AG04449 (cell line): Measurements from ENCODE around the gene ACE.

Source experiments
- CTCF ChIA-PET: fragments of 350-600 bp; formaldehyde crosslinking; extraction: SDS; loops from one replicate; lab custom pipeline; 2021; ENCODE audit warnings: antibody characterized with exemption; lab: Yijun Ruan, JAX
- POLR2A ChIA-PET: fragments of 400-600, 350-600 bp; formaldehyde crosslinking; extraction: SDS; loops from one replicate; lab custom pipeline; 2020; ENCODE audit warnings: antibody characterized with exemption, inconsistent platforms; lab: Yijun Ruan, JAX
- DNase-seq: peaks from one replicate; pipeline ENCODE4 v3.0.0-alpha.2; 2010; ENCODE audit warnings: low read depth, low spot score
- H3K4me3 ChIP-seq: 2 replicates; pipeline ENCODE4 v1.5.1; 2011; ENCODE audit warnings: low read depth, mild to moderate bottlenecking, control low read depth, low read length
- CTCF ChIP-seq: IDR thresholded peaks from one replicate; pipeline ENCODE4 v1.5.1; 2011; ENCODE audit warnings: mild to moderate bottlenecking, moderate library complexity, low read length, control low read depth, inconsistent platforms; ENCODE audit not compliant: insufficient read depth; ENCODE audit errors: missing control alignments

Gene ACE

GRCh38 chr17:63438092-63439051 lies 38.5 kb upstream of the ACE start:
- H3K4me3 ChIP-seq, result no peak overlapping the region
- CTCF ChIA-PET, result interaction anchor here (0.8 to 3.3 kb wide), 4 partner anchors 12 to 174 kb away, joined by 3 to 15 read pairs (median 6); no protein-coding TSS in a partner anchor
- POLR2A ChIA-PET, result no interaction called here
- TF ChIP-seq CTCF, result no peak
- no peak for DNase-seq

- H3K4me3 ChIP-seq, result no peak overlapping the region
- no peak for TF ChIP-seq CTCF
- CTCF ChIA-PET, result interaction anchor here (1.0 to 3.3 kb wide), 4 partner anchors 13 to 173 kb away, joined by 3 to 15 read pairs (median 7); no protein-coding TSS in a partner anchor
- DNase-seq, result no peak
- POLR2A ChIA-PET, result no interaction called here
Measured at GRCh38 chr17:63439687-63440086, 37.2 kb upstream of the ACE start.

- CTCF ChIA-PET, result interaction anchor here (1.0 to 3.3 kb wide), 4 partner anchors 13 to 172 kb away, joined by 3 to 15 read pairs (median 7); no protein-coding TSS in a partner anchor
- H3K4me3 ChIP-seq, result no peak overlapping the region
- POLR2A ChIA-PET, result no interaction called here
- no peak for DNase-seq
- no peak for TF ChIP-seq CTCF
Measured at GRCh38 chr17:63440127-63440769, 36.6 kb upstream of the ACE start.

GRCh38 chr17:63440770-63441335 lies 36.0 kb upstream of the ACE start:
- TF ChIP-seq CTCF, result no peak
- ChIA-PET POLR2A (no interaction called here), CTCF (interaction anchor here (0.8 to 3.3 kb wide), 4 partner anchors 12 to 171 kb away, joined by 3 to 15 read pairs (median 7); no protein-coding TSS in a partner anchor)
- no peak for DNase-seq
- H3K4me3 ChIP-seq, result no peak overlapping the region

- ChIA-PET POLR2A (no interaction called here), CTCF (interaction anchor here (0.8 to 3.3 kb wide), 3 partner anchors 11 to 37 kb away, joined by 3 to 15 read pairs (median 6); no protein-coding TSS in a partner anchor)
- no peak for TF ChIP-seq CTCF
- H3K4me3 ChIP-seq, result no peak overlapping the region
- DNase-seq, result no peak
Measured at GRCh38 chr17:63441654-63442053, 35.2 kb upstream of the ACE start.
